ENCODE data around the gene SPTB.

Gene SPTB

DNA sequence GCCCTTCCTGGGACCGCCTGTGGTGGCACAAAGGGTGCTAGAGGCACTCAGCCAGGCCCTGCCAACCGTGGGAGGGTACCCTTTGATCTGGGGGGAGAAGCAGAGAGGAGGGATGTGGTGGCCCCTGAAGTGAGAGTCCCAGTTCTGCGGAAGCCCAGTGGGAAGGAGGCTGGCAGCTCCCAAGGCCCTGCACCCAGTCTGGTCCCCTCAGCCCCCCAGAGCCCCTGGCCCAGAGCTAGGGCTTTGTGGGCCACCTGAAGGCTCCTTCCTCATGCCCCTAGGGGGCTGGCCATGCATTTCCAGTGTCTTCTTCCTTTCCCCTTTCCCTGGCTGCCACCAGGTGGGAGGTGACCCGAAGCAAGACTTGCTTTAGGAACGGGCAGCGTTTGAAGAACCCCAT is 131.2 kb downstream of the SPTB start:
- TF ChIP-seq, protein P1, sequence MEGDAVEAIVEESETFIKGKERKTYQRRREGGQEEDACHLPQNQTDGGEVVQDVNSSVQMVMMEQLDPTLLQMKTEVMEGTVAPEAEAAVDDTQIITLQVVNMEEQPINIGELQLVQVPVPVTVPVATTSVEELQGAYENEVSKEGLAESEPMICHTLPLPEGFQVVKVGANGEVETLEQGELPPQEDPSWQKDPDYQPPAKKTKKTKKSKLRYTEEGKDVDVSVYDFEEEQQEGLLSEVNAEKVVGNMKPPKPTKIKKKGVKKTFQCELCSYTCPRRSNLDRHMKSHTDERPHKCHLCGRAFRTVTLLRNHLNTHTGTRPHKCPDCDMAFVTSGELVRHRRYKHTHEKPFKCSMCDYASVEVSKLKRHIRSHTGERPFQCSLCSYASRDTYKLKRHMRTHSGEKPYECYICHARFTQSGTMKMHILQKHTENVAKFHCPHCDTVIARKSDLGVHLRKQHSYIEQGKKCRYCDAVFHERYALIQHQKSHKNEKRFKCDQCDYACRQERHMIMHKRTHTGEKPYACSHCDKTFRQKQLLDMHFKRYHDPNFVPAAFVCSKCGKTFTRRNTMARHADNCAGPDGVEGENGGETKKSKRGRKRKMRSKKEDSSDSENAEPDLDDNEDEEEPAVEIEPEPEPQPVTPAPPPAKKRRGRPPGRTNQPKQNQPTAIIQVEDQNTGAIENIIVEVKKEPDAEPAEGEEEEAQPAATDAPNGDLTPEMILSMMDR (IDR thresholded peaks at IDR 0.05; ENCODE audit: low read depth, low read length, poor library complexity, severe bottlenecking) = no peak
- TF ChIP-seq EZH2phosphoT487 (IDR thresholded peaks at IDR 0.05; ENCODE audit: borderline replicate concordance, low read length) = no peak
- Histone ChIP-seq H3K27me3 (ENCODE audit: control insufficient read depth, low read length) (peaks cover 2% of the 10 kb centered on the region; the same call in 1 of the 2 replicates), H3K4me3 (ENCODE audit: low read length) (no peak overlapping the region), H4K20me1 (ENCODE audit: control insufficient read depth, insufficient read depth, low read depth, low read length) (no peaks in the 10 kb centered on the region), H3K79me2 (ENCODE audit: control insufficient read depth, low read length) (no peaks in the 10 kb centered on the region), H3K9me3 (ENCODE audit: control insufficient read depth, insufficient read depth, low read length) (no peaks in the 10 kb centered on the region), H3F3A (ENCODE audit: control insufficient read depth, insufficient read depth) (no peaks in the 10 kb centered on the region), H3K9me2 (replicated peaks; ENCODE audit: control insufficient read depth, low read length) (no peaks in the 10 kb centered on the region), H3K27ac (ENCODE audit: low read depth, low read length) (no peak overlapping the region), H3K4me2 (ENCODE audit: low read length) (no peak overlapping the region), H3K36me3 (ENCODE audit: control insufficient read depth, low read length) (no peaks in the 10 kb centered on the region), H3K4me1 (ENCODE audit: control insufficient read depth, low read length) (no peaks in the 10 kb centered on the region)

DNA sequence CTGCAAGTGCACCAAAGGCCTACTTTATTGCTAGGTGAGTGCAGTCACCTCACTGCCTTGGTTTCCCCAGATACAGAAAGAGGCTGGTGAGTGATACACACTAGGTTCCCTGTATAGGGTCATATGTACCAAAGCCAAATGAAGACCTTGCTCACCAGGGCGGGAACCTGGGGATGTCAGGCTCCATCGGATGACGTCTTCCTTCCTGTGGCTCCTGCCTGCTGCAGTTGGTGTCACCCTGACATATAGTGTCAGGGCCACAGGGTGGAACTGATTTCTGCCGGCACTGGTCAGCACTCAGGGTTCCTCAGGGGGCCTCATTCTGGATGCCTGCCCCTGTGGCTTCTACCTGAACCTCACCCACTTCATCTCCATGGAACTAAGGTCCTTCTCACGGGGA is 132.4 kb downstream of the SPTB start:
- H3F3A ChIP-seq (ENCODE audit: control insufficient read depth, insufficient read depth) = no peaks in the 10 kb centered on the region
- H4K20me1 ChIP-seq (ENCODE audit: control insufficient read depth, insufficient read depth, low read depth, low read length) = no peaks in the 10 kb centered on the region
- no peak for TF ChIP-seq EZH2phosphoT487 (IDR thresholded peaks at IDR 0.05; ENCODE audit: borderline replicate concordance, low read length)
- TF ChIP-seq, protein P1 (IDR thresholded peaks at IDR 0.05; ENCODE audit: low read depth, low read length, poor library complexity, severe bottlenecking) = no peak
- H3K36me3 ChIP-seq (ENCODE audit: control insufficient read depth, low read length) = no peaks in the 10 kb centered on the region
- H3K4me2 ChIP-seq (ENCODE audit: low read length) = no peak overlapping the region
- H3K79me2 ChIP-seq (ENCODE audit: control insufficient read depth, low read length) = no peaks in the 10 kb centered on the region
- peaks cover 2% of the 10 kb centered on the region; the same call in 1 of the 2 replicates for H3K27me3 ChIP-seq (ENCODE audit: control insufficient read depth, low read length)
- H3K27ac ChIP-seq (ENCODE audit: low read depth, low read length) = no peak overlapping the region
- no peaks in the 10 kb centered on the region for H3K4me1 ChIP-seq (ENCODE audit: control insufficient read depth, low read length)
- H3K4me3 ChIP-seq (ENCODE audit: low read length) = no peak overlapping the region
- H3K9me2 ChIP-seq (replicated peaks; ENCODE audit: control insufficient read depth, low read length) = no peaks in the 10 kb centered on the region
- no peaks in the 10 kb centered on the region for H3K9me3 ChIP-seq (ENCODE audit: control insufficient read depth, insufficient read depth, low read length)

DNA sequence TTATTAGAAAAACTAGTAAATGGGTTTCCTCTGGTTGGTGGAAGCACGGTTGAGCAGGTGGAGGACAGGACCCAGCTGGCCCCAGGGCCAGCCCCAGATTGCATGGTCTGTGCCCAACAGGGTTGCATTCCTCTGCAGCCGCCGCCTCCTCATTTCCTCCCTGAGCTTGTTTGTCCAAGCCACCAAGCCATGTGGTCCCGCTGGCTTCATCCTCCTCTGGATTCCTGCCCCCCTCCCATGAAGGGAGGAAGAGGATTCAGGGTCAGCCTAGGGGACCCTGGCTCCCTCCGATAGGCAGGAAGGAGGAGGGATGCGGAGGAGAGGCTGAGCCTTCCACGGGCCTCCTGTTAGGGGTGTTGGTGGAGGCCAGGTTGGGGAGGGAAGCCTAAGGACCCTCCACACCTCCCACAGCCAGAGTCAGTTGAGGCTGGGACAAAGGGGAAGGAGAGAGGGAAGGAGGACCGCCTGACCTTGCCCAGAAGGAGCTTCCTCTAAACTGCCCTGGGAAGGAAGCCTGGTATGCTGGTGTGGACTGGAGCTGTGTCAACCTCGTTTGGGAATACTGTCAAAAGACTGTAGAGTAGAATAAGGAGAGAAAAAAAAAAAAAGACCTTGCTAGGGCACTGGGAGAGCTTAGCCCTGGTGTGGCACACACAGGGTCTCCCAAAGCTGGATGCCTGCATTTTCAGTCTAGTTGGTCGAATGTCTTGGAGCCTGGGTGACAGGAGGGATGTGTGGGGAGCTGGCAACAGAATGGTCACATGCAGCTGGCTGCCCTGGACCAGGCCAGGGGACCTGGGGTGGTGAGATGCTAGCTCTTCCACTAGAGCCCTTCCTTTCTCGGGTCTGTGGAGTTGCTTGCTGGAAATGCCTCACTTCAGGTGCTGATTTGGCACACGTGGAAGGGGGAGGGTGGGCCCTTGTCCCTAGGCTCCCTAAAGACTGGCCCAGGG is 133.1 kb downstream of the SPTB start:
- H3F3A ChIP-seq (ENCODE audit: control insufficient read depth, insufficient read depth) = no peaks in the 10 kb centered on the region
- no peaks in the 10 kb centered on the region for H3K36me3 ChIP-seq (ENCODE audit: control insufficient read depth, low read length)
- no peak overlapping the region for H3K4me2 ChIP-seq (ENCODE audit: low read length)
- H3K27me3 ChIP-seq (ENCODE audit: control insufficient read depth, low read length) = no peaks in the 10 kb centered on the region
- no peak overlapping the region for H3K27ac ChIP-seq (ENCODE audit: low read depth, low read length)
- H3K9me2 ChIP-seq (replicated peaks; ENCODE audit: control insufficient read depth, low read length) = no peaks in the 10 kb centered on the region
- H3K79me2 ChIP-seq (ENCODE audit: control insufficient read depth, low read length) = no peaks in the 10 kb centered on the region
- no peaks in the 10 kb centered on the region for H3K4me1 ChIP-seq (ENCODE audit: control insufficient read depth, low read length)
- no peaks in the 10 kb centered on the region for H4K20me1 ChIP-seq (ENCODE audit: control insufficient read depth, insufficient read depth, low read depth, low read length)
- H3K4me3 ChIP-seq (ENCODE audit: low read length) = no peak overlapping the region
- H3K9me3 ChIP-seq (ENCODE audit: control insufficient read depth, insufficient read depth, low read length) = no peaks in the 10 kb centered on the region
- TF ChIP-seq, protein P1 (IDR thresholded peaks at IDR 0.05; ENCODE audit: low read depth, low read length, poor library complexity, severe bottlenecking) = no peak
- no peak for TF ChIP-seq EZH2phosphoT487 (IDR thresholded peaks at IDR 0.05; ENCODE audit: borderline replicate concordance, low read length)

Measured in DOHH2 (cell line).